ENCODE results near the gene AEBP2.
A peak's percentile ranks its signal among the peaks of the same experiment; 100 is the strongest.
"Not testable (repeated sequence)": the region's sequence is repeated elsewhere in the genome, so short reads cannot be mapped to it uniquely, and the experiment has no call there.

Gene AEBP2

GRCh38 chr12:19465711-19466110, 26.4 kb downstream of the AEBP2 start:
- in situ Hi-C loops (cut with HindIII; ENCODE audit: low sequenced_read_pairs), result no loop called here
- no peak for TF ChIP-seq CTCF (IDR thresholded peaks at IDR 0.05; ENCODE audit: low read depth, low read length)
- no peak overlapping the region for H3K4me3 ChIP-seq (ENCODE audit: low read depth, low read length)
- no peak for DNase-seq (ENCODE audit: low read depth, low spot score)

GRCh38 chr12:19474147-19474546, 34.9 kb downstream of the AEBP2 start:
- DNase-seq (ENCODE audit: low read depth, low spot score), result peak; percentile 15
- in situ Hi-C loops (cut with HindIII; ENCODE audit: low sequenced_read_pairs), result no loop called here
- no peak for TF ChIP-seq CTCF (IDR thresholded peaks at IDR 0.05; ENCODE audit: low read depth, low read length)
- no peak overlapping the region for H3K4me3 ChIP-seq (ENCODE audit: low read depth, low read length)

- H3K4me3 ChIP-seq (ENCODE audit: low read depth, low read length); in situ Hi-C loops (cut with HindIII; ENCODE audit: low sequenced_read_pairs): not testable (repeated sequence)
- peak; percentile 25 for DNase-seq (ENCODE audit: low read depth, low spot score)
These were observed 36.7 kb downstream of the AEBP2 start for GRCh38 chr12:19475884-19476505.

GRCh38 chr12:19477071-19477470, 37.8 kb downstream of the AEBP2 start:
- in situ Hi-C loops (cut with HindIII; ENCODE audit: low sequenced_read_pairs), result no loop called here
- no peak for TF ChIP-seq CTCF (IDR thresholded peaks at IDR 0.05; ENCODE audit: low read depth, low read length)
- DNase-seq (ENCODE audit: low read depth, low spot score), result no peak
- no peak overlapping the region for H3K4me3 ChIP-seq (ENCODE audit: low read depth, low read length)

- in situ Hi-C loops (cut with HindIII; ENCODE audit: low sequenced_read_pairs), result no loop called here
- no peak for TF ChIP-seq CTCF (IDR thresholded peaks at IDR 0.05; ENCODE audit: low read depth, low read length)
- no peak for DNase-seq (ENCODE audit: low read depth, low spot score)
- H3K4me3 ChIP-seq (ENCODE audit: low read depth, low read length), result no peak overlapping the region
These were observed 41.2 kb downstream of the AEBP2 start for GRCh38 chr12:19480459-19480858.

- no peak overlapping the region for H3K4me3 ChIP-seq (ENCODE audit: low read depth, low read length)
- DNase-seq (ENCODE audit: low read depth, low spot score), result no peak
- in situ Hi-C loops (cut with HindIII; ENCODE audit: low sequenced_read_pairs), result no loop called here
- TF ChIP-seq CTCF (IDR thresholded peaks at IDR 0.05; ENCODE audit: low read depth, low read length), result no peak
These were observed 42.7 kb downstream of the AEBP2 start for GRCh38 chr12:19482036-19482435.

- in situ Hi-C loops (cut with HindIII; ENCODE audit: low sequenced_read_pairs), result no loop called here
- no peak for TF ChIP-seq CTCF (IDR thresholded peaks at IDR 0.05; ENCODE audit: low read depth, low read length)
- no peak for DNase-seq (ENCODE audit: low read depth, low spot score)
- no peak overlapping the region for H3K4me3 ChIP-seq (ENCODE audit: low read depth, low read length)
These were observed 43.3 kb downstream of the AEBP2 start for GRCh38 chr12:19482551-19483109.
